Activated naive CD4-positive, alpha-beta T cell treated with anti-CD3 and anti-CD28 coated beads, Interleukin-2, amount 10 ng/mL, durations not matched to agents 7 days and 5 days (primary cell): ENCODE data around the gene GTPBP6.

Experiments used
- CTCF ChIA-PET: fragments of 350-600 bp; sonication (Branson Sonifier 250); formaldehyde crosslinking; loops from one replicate; lab custom pipeline; 2021; ENCODE audit warnings: antibody characterized with exemption; lab: Charles Lee
- DNase-seq: peaks from one replicate; pipeline ENCODE4 v3.0.0-alpha.2; 2020
- H3K27ac Mint-ChIP-seq: one replicate; pipeline ENCODE4 v1.8.0; 2021; ENCODE audit warnings: mild to moderate bottlenecking, moderate library complexity, mixed read lengths
- H3K27me3 Mint-ChIP-seq: one replicate; pipeline ENCODE4 v1.8.0; 2021; ENCODE audit warnings: mild to moderate bottlenecking, mixed read lengths
- H3K36me3 Mint-ChIP-seq: one replicate; pipeline ENCODE4 v1.8.0; 2021; ENCODE audit warnings: mixed read lengths
- H3K4me1 Mint-ChIP-seq: one replicate; pipeline ENCODE4 v1.8.0; 2021; ENCODE audit warnings: mixed read lengths
- H3K4me3 Mint-ChIP-seq: one replicate; pipeline ENCODE4 v1.8.0; 2021; ENCODE audit warnings: mild to moderate bottlenecking, moderate library complexity, mixed read lengths
- H3K9me3 Mint-ChIP-seq: one replicate; pipeline ENCODE4 v1.8.0; 2021; ENCODE audit warnings: mixed read lengths

Gene GTPBP6

GRCh38 chrX:346034-346813 lies 27.6 kb upstream of the GTPBP6 start:
- no peak for DNase-seq
- CTCF ChIA-PET = no interaction called here
- H3K27me3 Mint-ChIP-seq = no peaks in the 10 kb centered on the region
- no peak overlapping the region for H3K4me3 Mint-ChIP-seq
- peaks cover 2% of the 10 kb centered on the region for H3K9me3 Mint-ChIP-seq
- H3K4me1 Mint-ChIP-seq = no peaks in the 10 kb centered on the region
- H3K36me3 Mint-ChIP-seq = peaks cover 26% of the 10 kb centered on the region
- no peak overlapping the region for H3K27ac Mint-ChIP-seq

- Mint-ChIP-seq H3K9me3 (peaks cover 2% of the 10 kb centered on the region), H3K4me3 (no peak overlapping the region), H3K4me1 (no peaks in the 10 kb centered on the region), H3K27me3 (no peaks in the 10 kb centered on the region), H3K27ac (no peak overlapping the region), H3K36me3 (peaks cover 28% of the 10 kb centered on the region)
- CTCF ChIA-PET = no interaction called here
- no peak for DNase-seq
Observed at GRCh38 chrX:345020-345925, 26.7 kb upstream of the GTPBP6 start.

- H3K9me3 Mint-ChIP-seq = peaks cover 2% of the 10 kb centered on the region
- CTCF ChIA-PET = no interaction called here
- no peak overlapping the region for H3K4me3 Mint-ChIP-seq
- H3K27me3 Mint-ChIP-seq = no peaks in the 10 kb centered on the region
- H3K27ac Mint-ChIP-seq = no peak overlapping the region
- DNase-seq = no peak
- peaks cover 28% of the 10 kb centered on the region for H3K36me3 Mint-ChIP-seq
- no peaks in the 10 kb centered on the region for H3K4me1 Mint-ChIP-seq
Observed at GRCh38 chrX:344371-344901, 25.8 kb upstream of the GTPBP6 start.

- DNase-seq = no peak
- no peaks in the 10 kb centered on the region for H3K27me3 Mint-ChIP-seq
- H3K9me3 Mint-ChIP-seq = peaks cover 7% of the 10 kb centered on the region
- H3K4me1 Mint-ChIP-seq = no peaks in the 10 kb centered on the region
- H3K4me3 Mint-ChIP-seq = no peak overlapping the region
- H3K27ac Mint-ChIP-seq = no peak overlapping the region
- H3K36me3 Mint-ChIP-seq = peaks cover 40% of the 10 kb centered on the region
- CTCF ChIA-PET = no interaction called here
Observed at GRCh38 chrX:341541-342101, 23.0 kb upstream of the GTPBP6 start.

- Mint-ChIP-seq H3K27ac (no peak overlapping the region), H3K36me3 (peaks cover 46% of the 10 kb centered on the region), H3K9me3 (peaks cover 7% of the 10 kb centered on the region), H3K4me3 (no peak overlapping the region), H3K4me1 (no peaks in the 10 kb centered on the region), H3K27me3 (no peaks in the 10 kb centered on the region)
- no peak for DNase-seq
- CTCF ChIA-PET = no interaction called here
Observed at GRCh38 chrX:340641-341423, 22.2 kb upstream of the GTPBP6 start.

GRCh38 chrX:340121-340520 lies 21.5 kb upstream of the GTPBP6 start:
- Mint-ChIP-seq H3K9me3 (peaks cover 7% of the 10 kb centered on the region), H3K27ac (no peak overlapping the region), H3K4me3 (no peak overlapping the region), H3K27me3 (no peaks in the 10 kb centered on the region), H3K4me1 (no peaks in the 10 kb centered on the region), H3K36me3 (peaks cover 43% of the 10 kb centered on the region)
- DNase-seq = no peak
- CTCF ChIA-PET = no interaction called here

GRCh38 chrX:338836-339400 lies 20.3 kb upstream of the GTPBP6 start:
- no peak for DNase-seq
- H3K27me3 Mint-ChIP-seq = no peaks in the 10 kb centered on the region
- CTCF ChIA-PET = no interaction called here
- no peaks in the 10 kb centered on the region for H3K4me1 Mint-ChIP-seq
- H3K4me3 Mint-ChIP-seq = no peak overlapping the region
- H3K36me3 Mint-ChIP-seq = peaks cover 35% of the 10 kb centered on the region
- no peak overlapping the region for H3K27ac Mint-ChIP-seq
- peaks cover 7% of the 10 kb centered on the region for H3K9me3 Mint-ChIP-seq

- H3K36me3 Mint-ChIP-seq = peaks cover 35% of the 10 kb centered on the region
- peaks cover 7% of the 10 kb centered on the region for H3K9me3 Mint-ChIP-seq
- no peak overlapping the region for H3K4me3 Mint-ChIP-seq
- no peaks in the 10 kb centered on the region for H3K27me3 Mint-ChIP-seq
- no peaks in the 10 kb centered on the region for H3K4me1 Mint-ChIP-seq
- DNase-seq = no peak
- no peak overlapping the region for H3K27ac Mint-ChIP-seq
- CTCF ChIA-PET = no interaction called here
Observed at GRCh38 chrX:338281-338835, 19.8 kb upstream of the GTPBP6 start.

- Mint-ChIP-seq H3K4me1 (no peaks in the 10 kb centered on the region), H3K27me3 (no peaks in the 10 kb centered on the region), H3K9me3 (peaks cover 7% of the 10 kb centered on the region), H3K4me3 (no peak overlapping the region), H3K27ac (no peak overlapping the region), H3K36me3 (peaks cover 35% of the 10 kb centered on the region)
- no peak for DNase-seq
- CTCF ChIA-PET = no interaction called here
Observed at GRCh38 chrX:337331-337831, 18.8 kb upstream of the GTPBP6 start.

GRCh38 chrX:336227-336626 lies 17.6 kb upstream of the GTPBP6 start:
- Mint-ChIP-seq H3K27ac (no peak overlapping the region), H3K4me3 (no peak overlapping the region), H3K27me3 (peaks cover 11% of the 10 kb centered on the region), H3K4me1 (no peaks in the 10 kb centered on the region), H3K9me3 (peaks cover 5% of the 10 kb centered on the region), H3K36me3 (peaks cover 28% of the 10 kb centered on the region)
- DNase-seq = no peak
- CTCF ChIA-PET = no interaction called here

- CTCF ChIA-PET = no interaction called here
- H3K27ac Mint-ChIP-seq = no peak overlapping the region
- no peaks in the 10 kb centered on the region for H3K4me1 Mint-ChIP-seq
Observed at GRCh38 chrX:335758-336155, 17.2 kb upstream of the GTPBP6 start.

GRCh38 chrX:334971-335757 lies 16.6 kb upstream of the GTPBP6 start:
- CTCF ChIA-PET = no interaction called here
- peaks cover 5% of the 10 kb centered on the region for H3K9me3 Mint-ChIP-seq
- no peak for DNase-seq
- H3K4me1 Mint-ChIP-seq = no peaks in the 10 kb centered on the region
- peaks cover 26% of the 10 kb centered on the region for H3K36me3 Mint-ChIP-seq
- no peak overlapping the region for H3K4me3 Mint-ChIP-seq
- H3K27ac Mint-ChIP-seq = no peak overlapping the region
- H3K27me3 Mint-ChIP-seq = peaks cover 19% of the 10 kb centered on the region

More at GRCh38 chrX:335758-336155, 17.2 kb upstream of the GTPBP6 start:
- H3K9me3 Mint-ChIP-seq = peaks cover 5% of the 10 kb centered on the region
- H3K27me3 Mint-ChIP-seq = peaks cover 14% of the 10 kb centered on the region
- H3K36me3 Mint-ChIP-seq = peaks cover 28% of the 10 kb centered on the region
- H3K4me3 Mint-ChIP-seq = no peak overlapping the region
- DNase-seq = no peak
